ENCODE results near the gene BICDL2.

The BICDL2 gene

DNA sequence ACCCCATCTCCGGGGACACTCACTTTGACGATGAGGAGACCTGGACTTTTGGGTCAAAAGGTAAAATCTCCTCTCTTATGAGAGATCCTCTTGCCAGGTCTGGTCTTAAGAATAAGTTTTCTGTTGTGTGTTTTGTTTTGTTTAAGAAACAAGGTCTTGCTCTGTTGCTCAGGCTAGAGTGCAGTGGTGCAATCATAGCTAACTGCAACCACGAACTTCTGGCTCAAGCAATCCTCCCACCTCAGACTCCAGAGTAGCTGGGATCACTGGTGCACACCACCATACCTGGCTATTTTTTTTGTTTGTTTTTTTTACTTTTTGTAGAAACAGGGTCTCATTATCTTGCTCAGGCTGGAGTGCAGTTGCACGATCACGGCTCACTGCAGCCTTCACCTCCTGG, 13.7 kb upstream of the BICDL2 start:
- in situ Hi-C loops (cut with HindIII; ENCODE audit: low sequenced_read_pairs): no loop called here

DNA sequence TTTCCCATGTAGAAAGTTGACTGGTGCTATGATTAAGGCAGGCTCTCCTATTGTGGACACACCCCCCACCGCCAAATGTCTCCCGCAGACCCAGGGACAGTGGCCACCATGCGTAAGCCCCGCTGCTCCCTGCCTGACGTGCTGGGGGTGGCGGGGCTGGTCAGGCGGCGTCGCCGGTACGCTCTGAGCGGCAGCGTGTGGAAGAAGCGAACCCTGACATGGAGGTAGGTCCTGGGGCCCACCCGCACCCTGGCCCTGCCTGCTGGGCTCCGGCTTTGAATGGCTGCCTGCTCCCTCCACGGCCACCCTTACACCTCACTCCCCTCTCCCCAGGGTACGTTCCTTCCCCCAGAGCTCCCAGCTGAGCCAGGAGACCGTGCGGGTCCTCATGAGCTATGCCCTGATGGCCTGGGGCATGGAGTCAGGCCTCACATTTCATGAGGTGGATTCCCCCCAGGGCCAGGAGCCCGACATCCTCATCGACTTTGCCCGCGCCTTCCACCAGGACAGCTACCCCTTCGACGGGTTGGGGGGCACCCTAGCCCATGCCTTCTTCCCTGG, 13.3 kb upstream of the BICDL2 start:
- in situ Hi-C loops (cut with HindIII; ENCODE audit: low sequenced_read_pairs): no loop called here

DNA sequence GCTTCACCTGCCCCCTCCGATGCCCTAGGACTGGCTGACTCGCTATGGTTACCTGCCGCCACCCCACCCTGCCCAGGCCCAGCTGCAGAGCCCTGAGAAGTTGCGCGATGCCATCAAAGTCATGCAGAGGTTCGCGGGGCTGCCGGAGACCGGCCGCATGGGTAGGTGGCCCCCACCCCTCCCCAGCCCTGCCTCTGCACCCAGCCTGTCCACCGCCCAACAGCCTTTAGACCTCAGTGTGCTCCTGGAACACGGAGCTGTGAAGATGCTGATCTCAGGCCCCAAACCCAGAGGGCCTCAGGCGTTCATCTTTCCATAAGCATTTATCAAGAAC, 10.6 kb upstream of the BICDL2 start:
- in situ Hi-C loops (cut with HindIII; ENCODE audit: low sequenced_read_pairs): no loop called here

DNA sequence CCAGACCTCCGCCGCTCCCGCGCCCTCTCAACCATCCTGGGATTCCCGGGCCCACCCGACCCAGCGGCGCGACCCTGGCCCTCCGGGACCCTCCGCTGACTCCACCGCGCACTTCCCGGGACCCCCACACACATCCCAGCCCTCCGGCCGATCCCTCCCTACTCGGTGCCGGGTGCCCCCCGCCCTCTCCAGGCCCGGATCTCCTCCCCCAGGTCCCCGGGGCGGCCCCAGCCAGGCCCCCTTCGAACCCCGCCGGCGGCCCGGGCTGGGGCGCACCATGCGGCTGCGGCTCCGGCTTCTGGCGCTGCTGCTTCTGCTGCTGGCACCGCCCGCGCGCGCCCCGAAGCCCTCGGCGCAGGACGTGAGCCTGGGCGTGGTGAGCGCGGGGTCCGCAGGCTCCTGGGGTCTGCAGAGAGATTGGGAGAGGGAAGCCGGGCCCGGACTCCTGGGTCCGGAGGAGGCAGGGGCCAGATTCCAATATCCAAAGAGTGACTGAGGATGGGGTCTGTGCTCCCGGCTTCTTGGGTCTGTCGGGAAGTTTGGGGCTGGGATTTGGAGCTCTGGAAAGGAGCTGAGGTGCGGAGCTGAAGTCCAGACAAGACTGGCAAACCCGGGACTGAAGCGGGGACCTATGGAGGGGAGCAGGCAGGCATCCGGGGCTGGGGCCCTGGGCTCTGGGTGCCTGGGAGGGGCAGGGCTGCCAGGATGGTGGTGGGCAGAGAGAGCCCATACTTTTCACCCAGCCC, 10.1 kb upstream of the BICDL2 start:
- in situ Hi-C loops (cut with HindIII; ENCODE audit: low sequenced_read_pairs): no loop called here

- in situ Hi-C loops (cut with HindIII; ENCODE audit: low sequenced_read_pairs): no loop called here
These were observed 9.3 kb upstream of the BICDL2 start, which contains the start of gene MMP25 for GRCh38 chr16:3045758-3046640. Gene MMP25, plus strand, starts transcription at chr16:3046561. Its CDS starts 357 bp downstream, at chr16:3046918.

GRCh38 chr16:3044708-3045107, 8.0 kb upstream of the BICDL2 start:
- in situ Hi-C loops (cut with HindIII; ENCODE audit: low sequenced_read_pairs): no loop called here

- in situ Hi-C loops (cut with HindIII; ENCODE audit: low sequenced_read_pairs): no loop called here
These were observed 5.6 kb upstream of the BICDL2 start for GRCh38 chr16:3042376-3042775.

DNA sequence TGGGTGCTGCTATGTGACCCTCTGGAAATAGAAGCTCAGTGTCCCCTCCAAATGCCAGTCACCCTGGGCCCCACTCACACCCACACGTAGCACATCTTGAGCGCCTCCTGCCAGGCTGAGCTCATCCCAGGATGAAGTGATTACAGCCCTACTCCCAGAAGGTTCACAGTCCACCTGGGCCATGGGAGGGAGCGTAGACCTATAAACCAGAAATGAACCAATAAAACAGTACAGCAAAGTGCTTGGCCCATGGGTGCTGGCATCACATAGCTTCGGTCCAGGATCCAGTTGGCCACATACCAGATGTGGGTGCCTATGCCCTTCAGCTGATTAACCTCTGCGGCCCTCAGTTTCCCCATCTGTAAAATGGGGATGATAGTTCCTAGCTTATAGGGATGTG, 2.2 kb upstream of the BICDL2 start:
- in situ Hi-C loops (cut with HindIII; ENCODE audit: low sequenced_read_pairs): no loop called here

- in situ Hi-C loops (cut with HindIII; ENCODE audit: low sequenced_read_pairs): no loop called here
These were observed 1.5 kb upstream of the BICDL2 start for GRCh38 chr16:3038256-3038655.

GRCh38 chr16:3035972-3036725, 595 bp downstream of the BICDL2 start:
- in situ Hi-C loops (cut with HindIII; ENCODE audit: low sequenced_read_pairs): no loop called here

DNA sequence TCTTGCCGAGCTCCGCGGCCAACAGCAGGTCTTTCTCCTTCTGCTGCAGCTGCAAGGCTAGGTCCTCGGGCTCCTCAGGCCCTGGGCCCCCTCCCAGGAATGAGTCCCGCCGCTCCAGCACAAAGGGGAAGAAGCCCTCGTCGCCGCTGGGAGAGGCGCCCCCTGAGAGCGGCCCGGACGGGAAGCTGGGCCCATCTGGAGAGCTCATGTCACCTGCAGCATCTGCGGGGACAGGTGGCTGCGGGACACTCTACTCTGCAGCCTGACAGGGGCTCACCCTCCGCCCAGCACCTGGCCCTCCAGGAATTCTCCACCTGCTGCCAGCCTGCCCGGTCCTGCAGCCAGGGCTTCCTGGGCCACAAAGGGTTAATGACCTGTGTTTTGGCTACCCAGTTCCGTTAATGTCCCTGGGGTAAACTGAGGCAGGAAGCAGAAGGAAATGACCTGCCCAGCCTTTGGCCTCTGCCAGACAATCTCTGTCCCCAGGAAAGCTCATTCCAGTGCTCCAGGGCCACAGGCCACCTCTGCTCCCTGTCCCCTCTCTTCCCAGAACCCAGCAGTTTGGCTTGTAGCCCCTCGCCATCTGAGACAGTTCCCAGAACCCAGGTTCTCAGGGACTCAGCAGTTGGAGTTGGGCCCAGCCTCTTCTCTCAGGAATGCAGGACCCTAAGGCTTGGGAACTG, 1.3 kb downstream of the BICDL2 start:
- in situ Hi-C loops (cut with HindIII; ENCODE audit: low sequenced_read_pairs): no loop called here

DNA sequence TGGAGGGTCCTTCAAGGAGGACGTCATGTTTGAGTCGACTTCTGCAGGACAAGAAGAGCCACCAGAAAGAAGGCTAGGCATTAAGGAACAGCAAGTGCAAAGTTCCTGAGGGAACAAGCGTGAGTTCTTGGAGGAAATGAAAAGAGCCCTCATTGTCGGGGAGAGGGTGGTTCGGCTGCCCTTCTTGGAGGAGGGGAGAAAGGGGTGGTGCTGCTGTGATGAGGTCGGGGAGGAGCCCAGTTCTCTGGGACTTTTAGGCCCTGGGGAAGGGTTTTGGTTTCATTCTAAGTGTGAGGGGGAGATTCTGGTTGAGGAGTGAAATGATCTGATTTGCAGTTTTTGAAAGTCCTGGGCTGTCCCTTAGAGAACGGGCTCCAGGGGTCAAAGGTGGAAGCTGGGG, 4.1 kb downstream of the BICDL2 start:
- in situ Hi-C loops (cut with HindIII; ENCODE audit: low sequenced_read_pairs): no loop called here

- in situ Hi-C loops (cut with HindIII; ENCODE audit: low sequenced_read_pairs): no loop called here
These were observed 6.2 kb downstream of the BICDL2 start for GRCh38 chr16:3030222-3031212.

- in situ Hi-C loops (cut with HindIII; ENCODE audit: low sequenced_read_pairs): no loop called here
These were observed 7.1 kb downstream of the BICDL2 start for GRCh38 chr16:3029491-3030221.

DNA sequence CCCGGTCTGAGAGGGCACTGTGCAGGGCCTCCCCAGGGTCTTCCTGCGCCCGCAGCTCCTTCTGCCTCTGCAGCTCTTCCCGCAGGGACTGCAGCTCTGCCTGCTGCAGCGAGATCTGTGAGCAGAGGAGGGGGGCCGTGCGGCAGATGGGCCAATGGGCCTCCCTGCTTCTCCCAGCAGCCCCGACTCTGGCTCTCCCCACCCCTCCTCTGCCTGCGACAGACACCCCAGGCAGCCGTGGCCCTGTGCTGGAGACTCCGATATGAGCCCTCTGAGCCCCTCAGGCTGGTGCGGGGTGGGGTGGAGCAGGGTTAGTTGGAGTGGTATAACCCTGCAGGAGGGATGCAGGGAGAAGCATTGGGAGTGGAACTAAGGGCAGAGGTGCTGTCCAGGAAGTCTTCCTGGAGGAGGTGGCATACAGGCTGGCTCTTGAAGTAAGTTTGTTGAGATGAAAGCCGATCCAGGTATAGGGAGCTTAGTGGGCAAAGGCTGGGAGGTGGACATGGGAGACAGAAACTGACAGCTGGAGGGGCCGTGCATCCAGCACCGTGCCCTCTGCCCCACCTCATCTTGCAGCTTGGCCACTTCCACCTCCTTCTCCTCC, 7.9 kb downstream of the BICDL2 start:
- in situ Hi-C loops (cut with HindIII; ENCODE audit: low sequenced_read_pairs): no loop called here

- in situ Hi-C loops (cut with HindIII; ENCODE audit: low sequenced_read_pairs): no loop called here
These were observed 8.6 kb downstream of the BICDL2 start for GRCh38 chr16:3027983-3028715.

- in situ Hi-C loops (cut with HindIII; ENCODE audit: low sequenced_read_pairs): no loop called here
These were observed 9.3 kb downstream of the BICDL2 start for GRCh38 chr16:3027489-3027795.
